ENCODE data around the gene ZNF692. TPM values are rescaled to one million over a fixed set of nuclear protein-coding genes. Genes with fewer than 3 reads are reported as not detected.

The ZNF692 gene
- total and polyA plus RNA-seq, 2 of the 13 experiments (the other 11 are each of a cell fraction or from before 2014, with no cell fraction given) = 27.3 to 45.8 TPM

- peak; percentile 51; the same call in 1 of the 2 replicates for TF ChIP-seq BRF2 (CRISPR knock-in tag; IDR thresholded peaks at IDR 0.05)
- no peak for TF ChIP-seq SP1 (IDR thresholded peaks at IDR 0.05)
- TF ChIP-seq SP1 (CRISPR knock-in tag; IDR thresholded peaks at IDR 0.05) = peak; percentile 58; the same call in 1 of the 2 replicates
- TF ChIP-seq SYNCRIP (IDR thresholded peaks at IDR 0.05; ENCODE audit: insufficient read depth, low read depth, low read length) = no peak
- peak; percentile 47 for TF ChIP-seq NR2F6 (IDR thresholded peaks at IDR 0.05)
- TF ChIP-seq NR2F6 (CRISPR knock-in tag; IDR thresholded peaks at IDR 0.05) = no peak; the same call in 1 of the 2 replicates
- no peak for TF ChIP-seq ZNF552 (CRISPR knock-in tag; IDR thresholded peaks at IDR 0.05; ENCODE audit: borderline replicate concordance)
- TF ChIP-seq ZNF12 (CRISPR knock-in tag; IDR thresholded peaks at IDR 0.05) = peak; percentile 30; the same call in 1 of the 2 replicates
- no peak for TF ChIP-seq ZNF407 (CRISPR knock-in tag; IDR thresholded peaks at IDR 0.05; ENCODE audit: not compliant biosample characterization)
- TF ChIP-seq NKX3-1 (CRISPR knock-in tag; IDR thresholded peaks at IDR 0.05) = peak; percentile 83
- 0 out of 2 replicates have a peak, but pooled peaks have one; percentile 46 for TF ChIP-seq IRF9 (CRISPR knock-in tag; IDR thresholded peaks at IDR 0.05; ENCODE audit: borderline replicate concordance)
- no peak for TF ChIP-seq PCBP2 (optimal IDR thresholded peaks at IDR 0.05; ENCODE audit: low read depth, low read length, poor library complexity, severe bottlenecking)
- TF ChIP-seq ZNF451 (CRISPR knock-in tag; IDR thresholded peaks at IDR 0.05) = 0 out of 2 replicates have a peak, but pooled peaks have one; percentile 35
- TF ChIP-seq GMEB1 (CRISPR knock-in tag; IDR thresholded peaks at IDR 0.05; ENCODE audit: borderline replicate concordance) = peak; percentile 79
- TF ChIP-seq FOXJ3 (CRISPR knock-in tag; IDR thresholded peaks at IDR 0.05; ENCODE audit: borderline replicate concordance) = peak; percentile 69
- peak; percentile 77 for TF ChIP-seq POLR2AphosphoS5 (IDR thresholded peaks at IDR 0.05; ENCODE audit: low read depth, low read length)
- TF ChIP-seq BRCA1 (CRISPR knock-in tag; IDR thresholded peaks at IDR 0.05) = 0 out of 2 replicates have a peak, but pooled peaks have one; percentile 9
- TF ChIP-seq POLR2A (IDR thresholded peaks at IDR 0.05; ENCODE audit: insufficient read depth in 1 of 2, low read depth in 2 of 2, low read length in 2 of 2) = peak; percentile 79 to 90
Observed at GRCh38 chr1:248825909-248826760, 32.8 kb downstream of the ZNF692 start, which contains the start of gene SH3BP5L (continued).

Measured in HepG2 (cell line).